NCI-H2196 treated with DMSO at 0.1 percent for 48 hours (cell line): ENCODE measurements around the gene GPBP1L1.
"Not testable (repeated sequence)": the region's sequence is repeated elsewhere in the genome, so short reads cannot be mapped to it uniquely, and the experiment has no call there.

Source experiments
- DNase-seq: peaks from one replicate; lab custom pipeline; 2025; ENCODE audit not compliant: unreplicated experiment; lab: John Stamatoyannopoulos, UW

The GPBP1L1 gene

GRCh38 chr1:45684402-45684801 is 1.9 kb downstream of the GPBP1L1 start:
- DNase-seq = no peak

- DNase-seq = no peak
These were observed 3.4 kb downstream of the GPBP1L1 start for GRCh38 chr1:45682942-45683341.

- no peak for DNase-seq
These were observed 7.2 kb downstream of the GPBP1L1 start for GRCh38 chr1:45679123-45679522.

- DNase-seq = no peak
These were observed 7.8 kb downstream of the GPBP1L1 start for GRCh38 chr1:45678489-45678888.

GRCh38 chr1:45677751-45678245 is 8.5 kb downstream of the GPBP1L1 start:
- no peak for DNase-seq

GRCh38 chr1:45676553-45676952 is 9.8 kb downstream of the GPBP1L1 start:
- DNase-seq = not testable (repeated sequence)

GRCh38 chr1:45674478-45674877 is 11.9 kb downstream of the GPBP1L1 start:
- no peak for DNase-seq

GRCh38 chr1:45673956-45674355 is 12.4 kb downstream of the GPBP1L1 start:
- no peak for DNase-seq

GRCh38 chr1:45669859-45670655 is 16.3 kb downstream of the GPBP1L1 start:
- DNase-seq = no peak

GRCh38 chr1:45669379-45669778 is 17.0 kb downstream of the GPBP1L1 start:
- no peak for DNase-seq

GRCh38 chr1:45668526-45668925 is 17.8 kb downstream of the GPBP1L1 start:
- no peak for DNase-seq

GRCh38 chr1:45667321-45668111 is 18.8 kb downstream of the GPBP1L1 start:
- no peak for DNase-seq

- no peak for DNase-seq
These were observed 19.5 kb downstream of the GPBP1L1 start for GRCh38 chr1:45666836-45667235.

GRCh38 chr1:45660336-45660735 is 26.0 kb downstream of the GPBP1L1 start:
- no peak for DNase-seq

- DNase-seq = no peak
These were observed 27.1 kb downstream of the GPBP1L1 start for GRCh38 chr1:45659222-45659621.

- DNase-seq = no peak
These were observed 28.2 kb downstream of the GPBP1L1 start for GRCh38 chr1:45658171-45658570.

- no peak for DNase-seq
These were observed 29.6 kb downstream of the GPBP1L1 start for GRCh38 chr1:45656573-45657226.

- no peak for DNase-seq
These were observed 31.6 kb downstream of the GPBP1L1 start for GRCh38 chr1:45654540-45655280.

GRCh38 chr1:45647248-45648021 is 38.9 kb downstream of the GPBP1L1 start:
- no peak for DNase-seq

GRCh38 chr1:45644661-45645060 is 41.7 kb downstream of the GPBP1L1 start:
- no peak for DNase-seq
